Right hindlimb (tissue), 1 donor: Measurements from ENCODE around the gene FAM185A.
"Not testable (repeated sequence)": the region's sequence is repeated elsewhere in the genome, so short reads cannot be mapped to it uniquely, and the experiment has no call there.

Experiments
- DNase-seq: peaks from one replicate; pipeline ENCODE4 v3.0.0-alpha.2; 2018

FAM185A gene

GRCh38 chr7:102748605-102749444, at the start of gene FAM185A:
Gene FAM185A (plus strand): TSS chr7:102748999. CDS start chr7:102749208, 209 bp downstream.
- DNase-seq, result peak; percentile 99

DNA sequence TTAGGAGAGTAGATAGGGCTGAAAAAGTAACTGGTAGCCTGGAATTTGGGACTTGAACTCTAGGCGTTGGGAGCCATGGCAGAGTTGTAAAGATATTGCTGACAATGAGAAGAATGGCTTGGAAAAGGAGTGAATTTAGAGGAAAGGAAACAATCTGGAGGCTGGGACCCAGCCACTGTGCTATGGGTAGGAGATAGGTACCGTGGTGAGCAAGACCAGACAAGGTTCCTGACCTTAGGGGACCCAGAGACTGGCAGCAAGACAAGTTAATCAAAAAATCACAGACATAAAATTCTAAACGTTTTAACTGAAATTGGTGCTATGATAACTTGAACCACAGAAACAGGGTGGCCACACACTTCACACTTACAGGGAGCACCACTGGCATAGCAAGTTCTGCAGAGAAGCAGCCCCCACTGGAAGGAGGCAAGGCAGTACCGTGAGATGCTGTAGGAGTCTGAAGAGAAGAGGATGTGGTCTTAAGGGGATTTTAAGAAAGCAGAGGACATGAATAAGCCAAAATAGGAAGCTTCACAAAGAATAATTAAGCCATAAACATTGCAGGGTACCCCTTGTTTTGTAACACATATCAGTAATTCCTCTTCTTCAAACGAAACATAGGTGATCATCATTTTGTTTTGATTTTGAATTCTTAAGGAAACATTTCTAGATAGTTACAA, 35.6 kb upstream of the FAM185A start:
- not testable (repeated sequence) for DNase-seq

DNA sequence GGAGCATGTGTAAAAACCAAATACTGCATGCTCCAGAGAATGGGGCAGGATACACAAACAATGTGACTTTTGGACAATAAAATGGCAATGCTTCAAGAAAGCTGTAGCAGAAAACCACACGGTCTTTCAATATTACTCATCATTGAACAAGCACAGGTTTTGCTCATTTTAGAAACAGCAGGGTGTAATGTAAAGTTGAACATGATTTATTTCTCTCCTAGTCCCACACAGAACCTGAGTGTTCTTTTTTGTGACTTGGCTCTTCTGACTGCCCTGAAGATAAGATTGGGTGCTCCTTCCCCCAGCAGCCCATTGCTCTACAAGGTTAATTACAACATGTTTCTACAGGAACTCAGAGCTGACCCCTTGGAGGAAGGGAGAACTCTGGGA, 35.1 kb upstream of the FAM185A start:
- not testable (repeated sequence) for DNase-seq

- not testable (repeated sequence) for DNase-seq
Observed at GRCh38 chr7:102714774-102715522, 33.9 kb upstream of the FAM185A start.

DNA sequence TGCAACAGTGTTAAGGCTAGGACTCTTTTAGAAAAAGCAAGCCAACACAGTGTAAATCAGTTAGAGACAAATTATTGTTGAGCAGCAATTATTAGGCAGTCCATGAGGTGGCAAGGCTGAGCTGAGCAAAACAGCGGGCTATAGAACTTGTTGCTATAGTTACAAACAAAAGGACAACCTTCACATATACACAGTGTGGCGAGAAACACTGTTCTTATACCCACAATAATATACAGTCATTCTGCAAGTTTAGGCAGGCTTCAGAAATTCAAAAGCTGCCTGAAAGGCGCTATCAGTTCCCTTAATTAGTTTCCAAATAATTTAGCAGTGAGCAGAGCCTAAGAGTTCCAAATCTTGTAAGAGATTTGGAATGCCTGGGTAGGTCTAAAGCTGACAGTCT, 33.1 kb upstream of the FAM185A start:
- not testable (repeated sequence) for DNase-seq

DNA sequence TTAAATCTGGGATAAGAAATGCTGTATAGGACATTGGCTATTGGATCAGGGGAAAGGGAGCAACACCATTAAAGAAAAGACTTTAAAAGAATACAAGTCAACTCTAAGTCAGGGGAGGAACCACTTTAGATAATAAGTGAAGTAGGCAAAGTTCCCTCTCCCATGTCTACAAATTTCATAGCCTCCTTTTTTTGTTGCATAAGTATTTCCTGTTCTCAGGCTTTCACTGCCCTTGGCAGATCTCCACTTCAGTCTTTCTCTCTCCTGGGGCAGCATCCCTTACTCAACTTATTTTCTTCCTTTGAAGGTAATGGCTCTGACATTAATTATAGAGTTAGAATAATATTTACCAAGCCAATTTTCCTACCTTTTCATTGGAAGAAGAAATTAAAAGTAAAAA, 30.3 kb upstream of the FAM185A start:
- DNase-seq, result not testable (repeated sequence)

DNA sequence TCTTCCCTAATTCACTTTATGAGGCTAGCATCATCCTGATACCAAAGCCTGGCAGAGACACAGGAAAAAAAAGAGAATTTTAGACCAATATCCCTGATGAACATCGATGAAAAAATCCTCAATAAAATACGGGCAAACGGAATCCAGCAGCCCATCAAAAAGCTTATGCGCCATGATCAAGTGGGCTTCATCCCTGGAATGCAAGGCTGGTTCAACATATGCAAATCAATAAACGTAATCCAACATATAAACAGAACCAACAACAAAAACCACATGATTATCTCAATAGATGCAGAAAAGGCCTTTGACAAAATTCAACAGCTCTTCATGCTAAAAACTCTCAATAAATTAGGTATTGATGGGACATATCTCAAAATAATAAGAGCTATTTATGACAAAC, 22.6 kb upstream of the FAM185A start:
- DNase-seq, result not testable (repeated sequence)

DNA sequence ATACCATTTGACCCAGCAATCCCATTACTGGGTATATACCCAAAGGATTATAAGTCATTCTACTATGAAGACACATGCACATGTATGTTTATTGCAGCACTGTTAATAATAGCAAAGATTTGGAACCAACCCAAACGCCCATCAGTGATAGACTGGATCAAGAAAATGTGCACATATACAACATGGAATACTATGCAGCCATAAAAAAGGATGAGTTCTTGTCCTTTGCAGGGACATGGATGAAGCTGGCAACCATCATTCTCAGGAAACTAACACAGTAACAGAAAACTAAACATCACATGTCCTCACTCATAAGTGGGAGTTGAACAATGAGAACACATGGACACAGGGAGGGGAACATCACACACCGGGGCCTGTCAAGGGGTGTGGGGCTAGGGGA, 19.1 kb upstream of the FAM185A start:
- DNase-seq, result not testable (repeated sequence)

DNA sequence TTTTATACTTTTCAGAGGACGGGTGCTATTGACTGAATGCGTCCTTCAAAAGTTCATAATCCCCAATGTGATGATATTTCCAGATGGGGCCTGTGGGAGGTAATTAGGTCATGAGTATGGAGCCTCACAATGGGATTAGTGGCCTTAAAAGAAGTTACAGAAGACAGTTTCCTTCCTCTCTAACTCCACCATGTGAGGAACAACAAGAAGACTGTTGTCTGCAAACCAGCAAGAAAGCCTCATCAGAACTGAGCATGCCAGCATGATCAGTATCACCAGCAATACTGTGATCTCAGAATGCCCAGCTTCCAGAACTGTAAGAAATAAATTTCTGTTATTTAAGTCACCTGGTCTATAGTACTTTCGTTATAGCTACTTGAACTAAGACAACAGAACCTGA, 18.4 kb upstream of the FAM185A start:
- DNase-seq, result not testable (repeated sequence)

GRCh38 chr7:102742002-102742771, 6.6 kb upstream of the FAM185A start:
- DNase-seq, result not testable (repeated sequence)

GRCh38 chr7:102743861-102744260, 4.9 kb upstream of the FAM185A start:
- peak; percentile 24 for DNase-seq

- DNase-seq, result not testable (repeated sequence)
Observed at GRCh38 chr7:102745494-102746288, 3.1 kb upstream of the FAM185A start.

DNA sequence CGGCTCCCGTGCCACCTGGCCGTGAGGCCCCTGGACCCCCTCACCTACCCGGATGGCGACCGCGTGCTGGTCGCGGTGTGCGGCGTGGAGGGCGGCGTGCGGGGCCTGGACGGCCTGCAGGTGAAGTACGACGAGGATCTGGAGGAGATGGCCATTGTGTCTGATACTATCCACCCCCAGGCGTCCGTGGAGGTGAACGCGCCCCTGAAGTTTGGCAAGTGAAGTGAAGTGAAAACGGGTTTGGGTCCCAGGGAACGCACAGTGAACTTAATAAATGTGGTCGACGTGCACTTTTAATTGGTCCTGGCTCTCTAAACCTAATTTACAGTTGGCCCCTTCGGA, 617 bp downstream of the FAM185A start:
- DNase-seq, result not testable (repeated sequence)

GRCh38 chr7:102758227-102758626, 9.4 kb downstream of the FAM185A start:
- DNase-seq, result not testable (repeated sequence)

- DNase-seq, result not testable (repeated sequence)
Observed at GRCh38 chr7:102759934-102760333, 11.1 kb downstream of the FAM185A start.

- not testable (repeated sequence) for DNase-seq
Observed at GRCh38 chr7:102761234-102761633, 12.4 kb downstream of the FAM185A start.

- peak; percentile 21 for DNase-seq
Observed at GRCh38 chr7:102763295-102763905, 14.6 kb downstream of the FAM185A start.

- not testable (repeated sequence) for DNase-seq
Observed at GRCh38 chr7:102769657-102770192, 20.9 kb downstream of the FAM185A start.

- not testable (repeated sequence) for DNase-seq
Observed at GRCh38 chr7:102770467-102770866, 21.7 kb downstream of the FAM185A start.

GRCh38 chr7:102776217-102776616, 27.4 kb downstream of the FAM185A start:
- not testable (repeated sequence) for DNase-seq

GRCh38 chr7:102778663-102779062, 29.9 kb downstream of the FAM185A start:
- DNase-seq, result not testable (repeated sequence)
